Measurements from ENCODE around the gene PRKD3.

GRCh38 chr2:37315364-37315763 lies 9.3 kb downstream of the PRKD3 start:
- TF ChIP-seq CTCF (conservative IDR thresholded peaks at IDR 0.05 in 1 of 2, IDR thresholded peaks at IDR 0.05 in 1 of 2; ENCODE audit: low read depth in 1 of 2, low read length in 2 of 2) (no peak), EZH2 (IDR thresholded peaks at IDR 0.05; ENCODE audit: low read length, missing control alignments) (no peak)

All from fibroblast of lung (primary cell).